AG09319 (cell line): ENCODE results near the gene CTU2.

Experiments used
- DNase-seq: peaks from one replicate; pipeline ENCODE4 v3.0.0-alpha.2; 2010; ENCODE audit warnings: low read depth; ENCODE audit errors: extremely low read depth
- CTCF ChIP-seq: IDR thresholded peaks from 2 replicates; pipeline ENCODE4 v1.5.1; 2011; ENCODE audit warnings: low read depth, mild to moderate bottlenecking, inconsistent platforms, low read length, moderate library complexity

Gene CTU2

DNA sequence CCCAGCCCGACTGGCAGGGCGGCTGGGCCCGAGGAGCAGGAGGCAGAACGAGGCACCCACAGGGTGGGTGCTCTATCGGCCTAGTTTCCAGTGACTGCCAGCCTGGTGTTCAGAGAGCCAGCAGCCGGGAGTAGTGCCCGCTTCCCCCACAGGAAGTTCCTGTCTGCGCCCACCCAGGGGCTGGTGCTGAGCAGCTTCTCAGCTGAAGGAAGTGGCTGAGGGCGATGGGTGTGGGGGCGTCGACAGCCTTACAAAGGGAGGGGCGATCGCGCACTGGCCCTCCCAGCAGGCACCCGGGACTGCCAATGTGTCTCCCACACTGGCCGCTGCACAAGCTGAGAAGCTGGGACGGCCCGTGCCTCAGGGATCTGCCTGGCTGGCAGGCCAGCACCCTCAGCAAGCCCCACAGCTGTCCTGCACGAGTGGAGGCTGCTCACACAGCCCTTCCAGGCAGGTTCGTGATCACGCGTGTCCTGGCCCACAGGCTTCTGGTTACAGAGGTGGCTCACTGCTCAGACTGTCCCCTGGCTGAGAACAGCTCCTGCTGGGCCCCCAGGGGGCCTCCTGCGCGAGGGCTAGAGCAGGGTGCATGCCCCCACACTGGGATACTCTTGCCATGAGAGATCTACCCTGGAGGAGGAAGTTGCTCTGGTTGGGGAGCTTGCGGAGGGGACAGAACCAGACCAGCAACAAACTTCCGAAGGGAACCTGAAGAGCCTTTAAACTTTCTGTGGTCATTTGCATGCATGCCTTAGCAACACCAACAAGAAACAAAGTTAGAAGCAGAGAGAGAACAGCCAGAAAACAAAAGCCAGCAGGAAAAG lies 2.6 kb upstream of the CTU2 start:
- no peak for DNase-seq
- TF ChIP-seq CTCF = no peak

DNA sequence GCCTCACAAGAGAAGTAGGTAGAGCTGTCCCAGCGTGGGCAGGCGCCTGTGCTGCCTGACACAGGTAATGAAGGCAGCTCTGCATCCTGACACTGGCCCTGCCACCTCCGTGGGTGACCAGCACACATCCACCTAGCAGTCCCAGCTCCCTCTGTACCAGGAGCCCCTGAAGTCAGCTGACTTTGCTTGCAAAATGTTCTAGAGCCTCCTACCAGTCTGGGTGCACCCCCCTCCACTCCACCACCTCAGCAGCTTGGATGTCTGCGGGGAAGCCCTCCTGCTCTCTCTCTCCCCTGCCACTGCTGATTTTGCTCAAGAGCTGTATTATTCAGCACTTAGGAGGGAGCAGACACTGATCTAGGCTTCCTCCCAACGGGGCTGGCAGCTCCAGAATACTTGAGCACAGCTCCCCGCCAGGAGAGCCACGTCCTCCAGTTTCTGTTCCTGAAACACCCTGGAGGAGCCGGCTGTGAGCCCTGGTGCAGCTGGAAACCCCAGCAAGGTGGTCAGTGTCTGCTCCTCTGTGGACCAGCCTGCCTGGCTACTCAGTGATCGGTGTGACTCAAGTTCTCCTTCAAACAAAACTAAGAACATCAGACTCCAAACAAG lies 1.1 kb upstream of the CTU2 start:
- no peak for DNase-seq
- no peak for TF ChIP-seq CTCF

DNA sequence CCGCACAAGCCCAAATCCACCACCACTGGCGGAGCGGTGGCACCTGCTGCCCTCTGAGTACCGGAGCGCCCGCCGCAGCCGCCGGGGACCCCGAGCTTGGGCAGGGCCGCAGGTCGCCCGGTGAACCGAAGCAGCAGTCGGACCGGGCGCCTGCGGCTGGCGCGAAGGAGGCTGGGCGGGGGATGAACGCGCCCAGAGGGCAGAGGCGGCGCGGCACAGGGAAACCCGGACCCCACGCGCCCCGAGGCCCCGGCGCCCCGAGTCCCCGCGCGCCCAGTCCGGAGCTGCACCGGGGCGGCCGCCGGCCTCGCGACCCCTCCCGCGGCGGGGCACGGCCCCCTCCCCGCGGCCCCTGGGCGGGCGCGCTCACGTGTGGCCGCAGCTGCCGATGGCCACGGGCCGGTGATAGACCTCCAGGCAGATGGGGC lies 488 bp upstream of the CTU2 start:
- DNase-seq = no peak
- TF ChIP-seq CTCF = no peak

- TF ChIP-seq CTCF = no peak
- no peak for DNase-seq
Observed at GRCh38 chr16:88706965-88707826, 893 bp downstream of the CTU2 start.

- no peak for DNase-seq
- no peak for TF ChIP-seq CTCF
Observed at GRCh38 chr16:88710556-88710955, 4.3 kb downstream of the CTU2 start.

- no peak for DNase-seq
- TF ChIP-seq CTCF = no peak
Observed at GRCh38 chr16:88711750-88712340, 5.5 kb downstream of the CTU2 start.
